ENCODE data around the gene C13orf46. TPM values are rescaled to one million over a fixed set of nuclear protein-coding genes. Genes with fewer than 3 reads are reported as not detected.

The C13orf46 gene
- total RNA-seq, 1 donor from 2014 or later = 0.29 TPM

GRCh38 chr13:113949546-113949945, 24.3 kb downstream of the C13orf46 start:
- no peak for TF ChIP-seq CTCF (conservative IDR thresholded peaks at IDR 0.05)
- Mint-ChIP-seq H3K36me3 (no peaks in the 10 kb centered on the region), H3K27ac (no peak overlapping the region), H3K27me3 (no peaks in the 10 kb centered on the region), H3K4me1 (ENCODE audit: unreplicated experiment) (no peaks in the 10 kb centered on the region), H3K4me3 (no peak overlapping the region), H3K9me3 (no peaks in the 10 kb centered on the region)
- DNase-seq (ENCODE audit: extremely low spot score, unreplicated experiment) = no peak

GRCh38 chr13:113948034-113948742, 25.7 kb downstream of the C13orf46 start:
- H3K4me3 Mint-ChIP-seq = no peak overlapping the region
- no peaks in the 10 kb centered on the region for H3K36me3 Mint-ChIP-seq
- no peaks in the 10 kb centered on the region for H3K27me3 Mint-ChIP-seq
- no peak for TF ChIP-seq CTCF (conservative IDR thresholded peaks at IDR 0.05)
- H3K9me3 Mint-ChIP-seq = no peaks in the 10 kb centered on the region
- no peak for DNase-seq (ENCODE audit: extremely low spot score, unreplicated experiment)
- H3K27ac Mint-ChIP-seq = no peak overlapping the region
- H3K4me1 Mint-ChIP-seq (ENCODE audit: unreplicated experiment) = no peaks in the 10 kb centered on the region

GRCh38 chr13:113947311-113948033, 26.4 kb downstream of the C13orf46 start:
- Mint-ChIP-seq H3K36me3 (no peaks in the 10 kb centered on the region), H3K9me3 (no peaks in the 10 kb centered on the region), H3K4me3 (no peak overlapping the region), H3K27me3 (no peaks in the 10 kb centered on the region), H3K4me1 (ENCODE audit: unreplicated experiment) (no peaks in the 10 kb centered on the region), H3K27ac (no peak overlapping the region)
- no peak for DNase-seq (ENCODE audit: extremely low spot score, unreplicated experiment)
- TF ChIP-seq CTCF (conservative IDR thresholded peaks at IDR 0.05) = peak; percentile 31

GRCh38 chr13:113946409-113947181, 27.3 kb downstream of the C13orf46 start:
- Mint-ChIP-seq H3K4me1 (ENCODE audit: unreplicated experiment) (no peaks in the 10 kb centered on the region), H3K4me3 (no peak overlapping the region), H3K36me3 (no peaks in the 10 kb centered on the region), H3K27ac (no peak overlapping the region), H3K9me3 (no peaks in the 10 kb centered on the region), H3K27me3 (no peaks in the 10 kb centered on the region)
- no peak for TF ChIP-seq CTCF (conservative IDR thresholded peaks at IDR 0.05)
- no peak for DNase-seq (ENCODE audit: extremely low spot score, unreplicated experiment)

- H3K27me3 Mint-ChIP-seq = no peaks in the 10 kb centered on the region
- H3K9me3 Mint-ChIP-seq = no peaks in the 10 kb centered on the region
- H3K4me1 Mint-ChIP-seq (ENCODE audit: unreplicated experiment) = no peaks in the 10 kb centered on the region
- no peaks in the 10 kb centered on the region for H3K36me3 Mint-ChIP-seq
- H3K27ac Mint-ChIP-seq = no peak overlapping the region
- DNase-seq (ENCODE audit: extremely low spot score, unreplicated experiment) = no peak
- TF ChIP-seq CTCF (conservative IDR thresholded peaks at IDR 0.05) = no peak
- H3K4me3 Mint-ChIP-seq = no peak overlapping the region
Measured at GRCh38 chr13:113945857-113946408, 27.9 kb downstream of the C13orf46 start.
